HG03045 (cell line): ENCODE results near the gene PCK2.

Experiments
- ATAC-seq: cut with Tn5 transposase; IDR thresholded peaks from one replicate; pipeline ENCODE4 v1.9.1; 2021; ENCODE audit warnings: mild to moderate bottlenecking, moderate library complexity; ENCODE audit not compliant: unreplicated experiment

Gene PCK2

GRCh38 chr14:24135834-24136683, 41.9 kb downstream of the PCK2 start, which contains the start of gene PSME1:
Gene PSME1, plus strand, starts transcription at chr14:24136194. Its CDS starts 69 bp downstream, at chr14:24136263.
- ATAC-seq, result peak; percentile 86

- ATAC-seq, result no peak
Measured at GRCh38 chr14:24136684-24137528, 42.8 kb downstream of the PCK2 start.

GRCh38 chr14:24137529-24138395, 43.7 kb downstream of the PCK2 start:
- no peak for ATAC-seq

GRCh38 chr14:24138396-24139271, 44.5 kb downstream of the PCK2 start:
- ATAC-seq, result no peak

- ATAC-seq, result no peak
Measured at GRCh38 chr14:24139272-24139934, 45.3 kb downstream of the PCK2 start.

- peak; percentile 86 for ATAC-seq
Measured at GRCh38 chr14:24141097-24141880, 47.2 kb downstream of the PCK2 start, which contains the start of gene EMC9. Gene EMC9, minus strand, starts transcription at chr14:24141591. Its CDS starts 287 bp downstream, at chr14:24141304.

GRCh38 chr14:24143511-24143910, 49.4 kb downstream of the PCK2 start:
- ATAC-seq, result no peak

GRCh38 chr14:24144451-24144850, 50.3 kb downstream of the PCK2 start:
- ATAC-seq, result no peak

- no peak for ATAC-seq
Measured at GRCh38 chr14:24145219-24145618, 51.1 kb downstream of the PCK2 start.

GRCh38 chr14:24145690-24146452, 51.8 kb downstream of the PCK2 start:
- no peak for ATAC-seq

GRCh38 chr14:24146453-24146977, 52.4 kb downstream of the PCK2 start, which contains the start of gene PSME2:
Gene PSME2, minus strand, starts transcription at chr14:24146610. Its CDS starts 29 bp downstream, at chr14:24146581.
- ATAC-seq, result peak; percentile 66

GRCh38 chr14:24146978-24147760, 53.1 kb downstream of the PCK2 start, which contains the start of gene RNF31:
Gene RNF31, plus strand, starts transcription at chr14:24147498. Its CDS starts 201 bp downstream, at chr14:24147699.
- ATAC-seq, result peak; percentile 85

- peak; percentile 3 for ATAC-seq
Measured at GRCh38 chr14:24147761-24148428, 53.8 kb downstream of the PCK2 start.

- no peak for ATAC-seq
Measured at GRCh38 chr14:24149302-24149969, 55.3 kb downstream of the PCK2 start.

- no peak for ATAC-seq
Measured at GRCh38 chr14:24150061-24150460, 56.0 kb downstream of the PCK2 start.
